SK-N-SH (cell line): ENCODE data around the gene IFNL1. TPM values are rescaled to one million over a fixed set of nuclear protein-coding genes. Genes with fewer than 3 reads are reported as not detected.

Source experiments
- CTCF ChIA-PET: fragments of 300-600, 350-600 bp; formaldehyde crosslinking; extraction: SDS; loops from one replicate; lab custom pipeline; 2021; lab: Yijun Ruan, JAX
- POLR2A ChIA-PET: fragments of 350-600 bp; sonication (Branson Sonifier 250); formaldehyde crosslinking; extraction: SDS; loops from one replicate; lab custom pipeline; 2020; ENCODE audit warnings: antibody characterized with exemption, inconsistent platforms; lab: Yijun Ruan, JAX
- DNase-seq: peaks from one replicate; pipeline ENCODE4 v3.0.0; 2012
- H2AFZ ChIP-seq: fragments of 200-600 bp; sonication (generic); 2 replicates; pipeline ENCODE4 v1.8.1; 2016; ENCODE audit warnings: antibody characterized with exemption, mild to moderate bottlenecking, low read depth
- H3F3A ChIP-seq: fragments of 200-600 bp; sonication (generic); replicated peaks from 2 replicates; pipeline ENCODE3; 2016; ENCODE audit warnings: antibody characterized with exemption, mild to moderate bottlenecking; ENCODE audit not compliant: insufficient read depth
- H3K27ac ChIP-seq, 2 experiments: fragments of 200-500 bp in 1 of 2; fragments of 200-600 bp in 1 of 2; sonication (Bioruptor generic) in 1 of 2; sonication (generic), shearing (Covaris generic) in 1 of 2; 2 replicates each; pipeline versions ENCODE4 v1.5.1 to v1.6.1; 2014 to 2016; ENCODE audit warnings: low read depth in 2 of 2, inconsistent platforms in 1 of 2, low read length in 1 of 2, mild to moderate bottlenecking in 1 of 2, mixed read lengths in 1 of 2
- H3K27me3 ChIP-seq: fragments of 200-600 bp; sonication (generic), shearing (Covaris generic); 2 replicates; pipeline ENCODE4 v1.6.1; 2016; ENCODE audit warnings: mixed run types; ENCODE audit not compliant: insufficient read depth
- H3K36me3 ChIP-seq, 2 experiments: fragments of 200-500 bp in 1 of 2; fragments of 200-600 bp in 1 of 2; sonication (Bioruptor generic) in 1 of 2; sonication (generic) in 1 of 2; replicated peaks in 1 of 2; 2 replicates each; pipeline versions ENCODE3 to v1.5.1; 2014 to 2016; ENCODE audit warnings: low read length in 1 of 2, mild to moderate bottlenecking in 1 of 2; ENCODE audit not compliant: insufficient read depth in 2 of 2, control insufficient read depth in 1 of 2
- H3K4me1 ChIP-seq, 2 experiments: fragments of 200-500 bp in 1 of 2; fragments of 200-600 bp in 1 of 2; sonication (Bioruptor generic) in 1 of 2; sonication (generic), shearing (Covaris generic) in 1 of 2; 2 replicates each; pipeline versions ENCODE4 v1.5.1 to v1.6.1; 2014 to 2016; ENCODE audit warnings: low read depth in 1 of 2, low read length in 1 of 2, mixed run types in 1 of 2; ENCODE audit not compliant: insufficient read depth in 2 of 2, control insufficient read depth in 1 of 2
- H3K4me2 ChIP-seq: fragments of 200-600 bp; sonication (generic), shearing (Covaris generic); 2 replicates; pipeline ENCODE4 v1.6.1; 2017; ENCODE audit warnings: mixed run types
- H3K4me3 ChIP-seq, 2 experiments: fragments of 200-500 bp in 1 of 2; fragments of 200-600 bp in 1 of 2; sonication (Bioruptor generic) in 1 of 2; sonication (generic), shearing (Covaris generic) in 1 of 2; 2 replicates each; pipeline versions ENCODE4 v1.5.1 to v1.8.1; 2014 to 2016; ENCODE audit warnings: low read depth in 2 of 2, inconsistent platforms in 1 of 2, low read length in 1 of 2, mild to moderate bottlenecking in 1 of 2, mixed read lengths in 1 of 2, moderate library complexity in 1 of 2
- H3K79me2 ChIP-seq: fragments of 200-600 bp; sonication (generic); 2 replicates; pipeline ENCODE4 v1.8.1; 2017; ENCODE audit warnings: mild to moderate bottlenecking; ENCODE audit not compliant: insufficient read depth
- H3K9ac ChIP-seq: fragments of 200-600 bp; sonication (generic); 2 replicates; pipeline ENCODE4 v1.6.1; 2017; ENCODE audit warnings: mixed run types
- H3K9me2 ChIP-seq: fragments of 200-600 bp; sonication (generic); 2 replicates; pipeline ENCODE4 v1.6.1; 2017; ENCODE audit warnings: mixed run types
- H3K9me3 ChIP-seq: fragments of 200-600 bp; sonication (generic); 2 replicates; pipeline ENCODE4 v1.6.1; 2017; ENCODE audit warnings: mixed run types, mild to moderate bottlenecking, moderate library complexity
- H4K20me1 ChIP-seq: fragments of 200-600 bp; sonication (generic); 2 replicates; pipeline ENCODE4 v1.6.1; 2017; ENCODE audit warnings: mild to moderate bottlenecking, mixed run types; ENCODE audit not compliant: insufficient read depth
- FOSL2 ChIP-seq: IDR thresholded peaks from 2 replicates; pipeline ENCODE4 v1.4.0; 2012; ENCODE audit warnings: low read depth, mild to moderate bottlenecking, moderate library complexity, borderline replicate concordance
- FOXJ3 ChIP-seq: sonication (generic); formaldehyde crosslinking; IDR thresholded peaks from 2 replicates; pipeline ENCODE4 v1.5.1; 2020; ENCODE audit warnings: mild to moderate bottlenecking, missing genetic modification reagents
- FOXM1 ChIP-seq: IDR thresholded peaks from 2 replicates; pipeline ENCODE4 v1.4.0; 2012; ENCODE audit warnings: low read depth, mild to moderate bottlenecking
- GABPA ChIP-seq: IDR thresholded peaks from 2 replicates; pipeline ENCODE4 v1.4.0; 2012; ENCODE audit warnings: low read depth, mild to moderate bottlenecking
- JUND ChIP-seq: IDR thresholded peaks from 2 replicates; pipeline ENCODE4 v1.4.0; 2012
- MEF2A ChIP-seq: IDR thresholded peaks from 2 replicates; pipeline ENCODE4 v1.4.0; 2012; ENCODE audit warnings: low read depth, borderline replicate concordance
- NFIC ChIP-seq: IDR thresholded peaks from 2 replicates; pipeline ENCODE4 v1.4.0; 2012; ENCODE audit warnings: borderline replicate concordance
- NRF1 ChIP-seq: IDR thresholded peaks from 2 replicates; pipeline ENCODE4 v1.6.1; 2012; ENCODE audit warnings: low read depth, mild to moderate bottlenecking, low read length
- POLR2AphosphoS5 ChIP-seq: IDR thresholded peaks from 2 replicates; pipeline ENCODE4 v1.6.1; 2012; ENCODE audit warnings: low read depth, low read length
- RAD21 ChIP-seq: IDR thresholded peaks from 2 replicates; pipeline ENCODE4 v1.6.1; 2012; ENCODE audit warnings: mild to moderate bottlenecking, low read length
- SIN3A ChIP-seq: IDR thresholded peaks from 2 replicates; pipeline ENCODE4 v1.6.1; 2012; ENCODE audit warnings: low read depth, mild to moderate bottlenecking, low read length, moderate library complexity, borderline replicate concordance
- SMC3 ChIP-seq: IDR thresholded peaks from 2 replicates; pipeline ENCODE4 v1.6.1; 2012; ENCODE audit warnings: low read depth, low read length, improper control_type of control experiment
- TEAD4 ChIP-seq: IDR thresholded peaks from 2 replicates; pipeline ENCODE4 v1.4.0; 2012; ENCODE audit warnings: mild to moderate bottlenecking, borderline replicate concordance; ENCODE audit not compliant: insufficient read depth
- YY1 ChIP-seq: IDR thresholded peaks from 2 replicates; pipeline ENCODE4 v1.4.0; 2012; ENCODE audit warnings: low read depth, mild to moderate bottlenecking
- WGBS: methylation state at CpG from one replicate; pipeline ENCODE4 v1.1.6; 2017; ENCODE audit warnings: low lambda C conversion rate; 5-methylcytosine and 5-hydroxymethylcytosine counted together
- polyA plus RNA-seq, 3 experiments: library from polyadenylated mRNA; depleted of rRNA; stranded (reverse); fragments of >200 nt; gene quantifications; 2 replicates each; pipeline ENCODE4 v1.2.3, GENCODE V29; 2012
- TF ChIP-seq, protein P1 (sequence below): fragments of 150-350 bp; IDR thresholded peaks from 2 replicates; pipeline ENCODE4 v1.6.1; 2017; ENCODE audit warnings: antibody characterized with exemption, low read length, low read depth, borderline replicate concordance
- TF ChIP-seq, protein P2 (sequence below): fragments of 150-350 bp; IDR thresholded peaks from 2 replicates; pipeline ENCODE4 v1.6.1; 2016; ENCODE audit warnings: mild to moderate bottlenecking, low read depth, low read length
- TF ChIP-seq, protein P3 (sequence below): fragments of 200-600 bp; sonication (generic); IDR thresholded peaks from 2 replicates; pipeline ENCODE4 v1.6.1; 2017; ENCODE audit warnings: antibody characterized with exemption, mild to moderate bottlenecking, moderate library complexity

Gene IFNL1
- polyA plus RNA-seq (2012; rRNA removed) = not detected in 2 replicates
- polyA plus RNA-seq (2012; cell fraction: cytosol; rRNA removed) = not detected in 2 replicates
- not detected in 2 replicates for polyA plus RNA-seq (2012; cell fraction: nucleus; rRNA removed)

DNA sequence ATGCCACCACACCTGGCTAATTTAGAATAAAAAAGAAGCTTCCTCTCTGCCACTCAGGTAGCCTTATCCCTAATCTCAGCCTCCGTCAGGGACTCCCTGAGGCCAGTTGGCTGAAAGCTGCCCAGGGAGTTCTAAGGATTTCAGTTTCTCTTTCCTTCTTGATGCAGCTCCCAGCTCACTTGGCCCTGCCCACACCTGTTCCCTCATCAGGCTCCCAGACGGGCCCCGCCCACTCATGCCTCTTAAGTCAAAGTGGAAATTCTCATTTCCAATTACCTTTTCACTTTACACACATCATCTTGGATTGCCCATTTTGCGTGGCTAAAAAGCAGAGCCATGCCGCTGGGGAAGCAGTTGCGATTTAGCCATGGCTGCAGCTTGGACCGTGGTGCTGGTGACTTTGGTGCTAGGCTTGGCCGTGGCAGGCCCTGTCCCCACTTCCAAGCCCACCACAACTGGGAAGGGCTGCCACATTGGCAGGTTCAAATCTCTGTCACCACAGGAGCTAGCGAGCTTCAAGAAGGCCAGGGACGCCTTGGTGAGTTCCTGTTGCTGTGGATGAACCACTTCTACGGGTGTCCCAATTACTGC is at the start of gene IFNL1:
Gene IFNL1, plus strand, starts transcription at position 353 of the 591 bp plus-strand sequence. Its CDS starts 15 bp downstream, at position 368.
- TF ChIP-seq RAD21 (no peak), TEAD4 (no peak), FOSL2 (no peak), FOXM1 (no peak), SMC3 (no peak), POLR2AphosphoS5 (no peak), NRF1 (no peak), YY1 (no peak), JUND (no peak), NFIC (no peak), FOXJ3 (no peak), MEF2A (no peak), SIN3A (no peak)
- TF ChIP-seq, protein P1, sequence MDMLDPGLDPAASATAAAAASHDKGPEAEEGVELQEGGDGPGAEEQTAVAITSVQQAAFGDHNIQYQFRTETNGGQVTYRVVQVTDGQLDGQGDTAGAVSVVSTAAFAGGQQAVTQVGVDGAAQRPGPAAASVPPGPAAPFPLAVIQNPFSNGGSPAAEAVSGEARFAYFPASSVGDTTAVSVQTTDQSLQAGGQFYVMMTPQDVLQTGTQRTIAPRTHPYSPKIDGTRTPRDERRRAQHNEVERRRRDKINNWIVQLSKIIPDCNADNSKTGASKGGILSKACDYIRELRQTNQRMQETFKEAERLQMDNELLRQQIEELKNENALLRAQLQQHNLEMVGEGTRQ = no peak
- TF ChIP-seq, protein P2, sequence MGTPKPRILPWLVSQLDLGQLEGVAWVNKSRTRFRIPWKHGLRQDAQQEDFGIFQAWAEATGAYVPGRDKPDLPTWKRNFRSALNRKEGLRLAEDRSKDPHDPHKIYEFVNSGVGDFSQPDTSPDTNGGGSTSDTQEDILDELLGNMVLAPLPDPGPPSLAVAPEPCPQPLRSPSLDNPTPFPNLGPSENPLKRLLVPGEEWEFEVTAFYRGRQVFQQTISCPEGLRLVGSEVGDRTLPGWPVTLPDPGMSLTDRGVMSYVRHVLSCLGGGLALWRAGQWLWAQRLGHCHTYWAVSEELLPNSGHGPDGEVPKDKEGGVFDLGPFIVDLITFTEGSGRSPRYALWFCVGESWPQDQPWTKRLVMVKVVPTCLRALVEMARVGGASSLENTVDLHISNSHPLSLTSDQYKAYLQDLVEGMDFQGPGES = no peak
- TF ChIP-seq, all 33 proteins: peak for 0
- Histone ChIP-seq H3K9ac (no peak within 1 kb of the TSS), H3K4me3 (no peak within 1 kb of the TSS), H3K9me2 (no peaks in the 10 kb centered on the region), H3K27ac (no peak within 1 kb of the TSS), H2AFZ (no peak within 1 kb of the TSS), H3K4me2 (no peak within 1 kb of the TSS), H3K4me1 (no peaks in the 10 kb centered on the region), H3K79me2 (no peaks in the 10 kb centered on the region), H3K9me3 (no peaks in the 10 kb centered on the region), H3K36me3 (no peaks in the 10 kb centered on the region), H3K27me3 (peaks cover 2% of the 10 kb centered on the region; the same call in 1 of the 2 replicates), H4K20me1 (no peaks in the 10 kb centered on the region), H3F3A (no peaks in the 10 kb centered on the region)
- WGBS = 59% methylated on average over 8 of the region's 11 CpGs
- CTCF ChIA-PET = interaction anchor here (0.7 to 1.5 kb wide), 2 partner anchors 8 to 186 kb away, joined by 3 to 4 read pairs; no protein-coding TSS in a partner anchor
- no peak for DNase-seq
- POLR2A ChIA-PET = interaction anchor here (0.5 kb wide), 1 partner anchor 480 kb away, joined by 3 read pairs; no protein-coding TSS in a partner anchor

DNA sequence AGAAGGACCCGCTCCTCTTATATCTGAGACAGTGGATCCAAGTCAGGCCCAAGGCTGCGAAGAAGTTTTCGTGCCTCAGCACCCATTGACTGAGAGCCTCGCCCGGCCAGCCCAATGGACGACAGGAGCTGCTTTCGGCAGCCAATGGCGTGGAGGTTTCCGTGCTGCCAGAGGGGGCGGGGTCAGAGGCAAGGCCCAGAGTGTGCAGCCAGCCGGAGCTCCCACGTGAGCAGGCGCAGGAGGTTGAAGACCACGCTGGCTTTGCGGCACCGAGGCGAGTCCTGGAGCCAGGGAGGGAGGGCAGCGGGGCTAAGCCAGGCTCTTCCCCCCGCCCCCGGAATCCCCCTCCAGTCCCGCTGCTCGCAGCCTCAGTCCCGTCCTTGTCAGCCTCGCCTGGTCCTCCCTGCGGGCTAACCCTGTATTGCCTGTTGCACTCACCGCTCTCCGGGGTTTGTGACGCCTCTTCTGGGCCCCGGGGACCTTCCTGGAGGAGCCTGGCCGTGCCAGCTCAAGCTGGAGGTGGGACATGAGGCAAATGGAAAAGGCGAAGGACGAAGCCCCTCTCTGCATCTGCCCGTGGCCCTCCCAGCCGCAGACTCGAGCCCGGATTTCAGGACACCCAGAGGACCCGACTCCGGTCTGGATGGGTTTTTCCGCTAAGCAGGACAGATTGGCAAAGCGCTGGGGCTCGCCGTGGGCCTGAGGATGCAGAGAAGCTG is 49.1 kb upstream of the IFNL1 start:
- H2AFZ ChIP-seq = no peak overlapping the region
- ChIA-PET CTCF (no interaction called here), POLR2A (no interaction called here)
- H3K36me3 ChIP-seq = no peaks in the 10 kb centered on the region
- 76% methylated on average over 28 of the region's 42 CpGs for WGBS
- H3K4me3 ChIP-seq = no peak overlapping the region
- no peaks in the 10 kb centered on the region for H3K79me2 ChIP-seq
- H3K27ac ChIP-seq = no peak overlapping the region
- H3K4me1 ChIP-seq = no peaks in the 10 kb centered on the region
- DNase-seq = no peak
- no peak overlapping the region for H3K9ac ChIP-seq
- no peaks in the 10 kb centered on the region for H3F3A ChIP-seq
- H3K9me3 ChIP-seq = no peaks in the 10 kb centered on the region
- H3K27me3 ChIP-seq = no peaks in the 10 kb centered on the region; the same call in 1 of the 2 replicates
- H3K4me2 ChIP-seq = no peak overlapping the region
- H4K20me1 ChIP-seq = no peaks in the 10 kb centered on the region
- H3K9me2 ChIP-seq = no peaks in the 10 kb centered on the region
- no peak for TF ChIP-seq GABPA
- TF ChIP-seq, protein P3, sequence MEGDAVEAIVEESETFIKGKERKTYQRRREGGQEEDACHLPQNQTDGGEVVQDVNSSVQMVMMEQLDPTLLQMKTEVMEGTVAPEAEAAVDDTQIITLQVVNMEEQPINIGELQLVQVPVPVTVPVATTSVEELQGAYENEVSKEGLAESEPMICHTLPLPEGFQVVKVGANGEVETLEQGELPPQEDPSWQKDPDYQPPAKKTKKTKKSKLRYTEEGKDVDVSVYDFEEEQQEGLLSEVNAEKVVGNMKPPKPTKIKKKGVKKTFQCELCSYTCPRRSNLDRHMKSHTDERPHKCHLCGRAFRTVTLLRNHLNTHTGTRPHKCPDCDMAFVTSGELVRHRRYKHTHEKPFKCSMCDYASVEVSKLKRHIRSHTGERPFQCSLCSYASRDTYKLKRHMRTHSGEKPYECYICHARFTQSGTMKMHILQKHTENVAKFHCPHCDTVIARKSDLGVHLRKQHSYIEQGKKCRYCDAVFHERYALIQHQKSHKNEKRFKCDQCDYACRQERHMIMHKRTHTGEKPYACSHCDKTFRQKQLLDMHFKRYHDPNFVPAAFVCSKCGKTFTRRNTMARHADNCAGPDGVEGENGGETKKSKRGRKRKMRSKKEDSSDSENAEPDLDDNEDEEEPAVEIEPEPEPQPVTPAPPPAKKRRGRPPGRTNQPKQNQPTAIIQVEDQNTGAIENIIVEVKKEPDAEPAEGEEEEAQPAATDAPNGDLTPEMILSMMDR = no peak
